ENCODE data around the gene HUNK.

Gene HUNK

DNA sequence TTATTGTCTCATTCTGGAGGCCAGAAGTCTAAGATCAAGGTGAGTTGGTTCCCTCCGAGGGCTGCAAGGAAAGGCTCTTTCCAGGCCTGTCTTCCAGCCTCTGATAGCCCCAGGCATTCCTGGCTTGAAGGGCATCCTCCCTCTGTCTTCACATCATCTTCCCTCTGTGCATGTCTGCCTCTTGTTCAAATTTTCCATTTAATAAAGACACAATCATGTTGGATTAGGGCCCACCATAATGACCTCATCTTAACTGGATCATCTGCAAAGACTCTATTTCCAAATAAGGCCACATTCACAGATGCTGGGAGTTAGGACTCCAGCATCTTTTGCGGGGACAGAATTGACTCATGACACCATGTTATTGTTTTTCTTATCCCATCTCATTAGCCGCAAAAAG lies 24.5 kb downstream of the HUNK start:
- no peak overlapping the region for H3K4me3 ChIP-seq (ENCODE audit: low read depth, low read length)
- H3K9ac ChIP-seq (ENCODE audit: low read length): no peak overlapping the region
- no peaks in the 10 kb centered on the region for H3K36me3 ChIP-seq (ENCODE audit: control insufficient read depth, insufficient read depth, low read length)
- H3K27me3 ChIP-seq (ENCODE audit: control insufficient read depth, insufficient read depth, low read length): no peaks in the 10 kb centered on the region
- no peaks in the 10 kb centered on the region for H3K9me3 ChIP-seq (ENCODE audit: control insufficient read depth, insufficient read depth, low read depth, low read length)
- peaks cover 33% of the 10 kb centered on the region for H3K4me1 ChIP-seq (ENCODE audit: control insufficient read depth, insufficient read depth, low read length)
- no peak overlapping the region for H3K27ac ChIP-seq (ENCODE audit: low read depth, low read length)

DNA sequence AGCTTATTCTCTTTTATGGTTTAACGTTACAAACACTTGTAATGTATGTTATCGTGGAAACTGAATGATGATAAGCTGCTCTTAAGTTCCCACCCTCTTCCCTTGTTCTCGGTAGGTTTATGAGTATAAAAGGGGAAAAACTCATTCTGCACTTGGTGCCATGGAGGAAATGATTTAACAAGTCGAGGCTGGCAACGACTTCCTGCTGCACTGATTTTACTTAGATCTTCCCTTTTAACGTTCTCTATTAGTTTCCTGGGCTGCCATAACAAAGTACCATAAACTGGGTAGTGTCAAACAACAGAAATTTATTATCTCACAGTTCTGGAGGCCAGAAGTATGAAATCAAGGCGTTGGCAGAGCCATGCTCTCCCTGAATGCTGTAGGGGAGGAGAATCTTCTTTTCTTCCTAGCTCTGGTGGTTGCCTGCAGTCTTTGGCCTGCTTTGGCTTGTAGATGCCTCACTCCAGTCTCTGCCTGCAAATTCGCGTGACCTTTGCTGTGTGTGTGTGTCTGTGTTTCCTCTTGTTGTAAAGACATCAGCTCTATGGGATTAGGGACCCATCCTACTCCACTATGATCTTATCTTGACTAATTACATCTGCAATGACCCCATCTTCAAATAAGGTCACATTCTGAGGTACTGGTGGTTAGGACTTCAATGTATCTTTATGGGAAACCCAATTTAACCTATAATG lies 26.3 kb downstream of the HUNK start:
- Histone ChIP-seq H3K4me3 (ENCODE audit: low read depth, low read length) (no peak overlapping the region), H3K4me1 (ENCODE audit: control insufficient read depth, insufficient read depth, low read length) (peaks cover 20% of the 10 kb centered on the region), H3K9ac (ENCODE audit: low read length) (no peak overlapping the region), H3K36me3 (ENCODE audit: control insufficient read depth, insufficient read depth, low read length) (no peaks in the 10 kb centered on the region), H3K9me3 (ENCODE audit: control insufficient read depth, insufficient read depth, low read depth, low read length) (no peaks in the 10 kb centered on the region), H3K27me3 (ENCODE audit: control insufficient read depth, insufficient read depth, low read length) (no peaks in the 10 kb centered on the region), H3K27ac (ENCODE audit: low read depth, low read length) (no peak overlapping the region)

DNA sequence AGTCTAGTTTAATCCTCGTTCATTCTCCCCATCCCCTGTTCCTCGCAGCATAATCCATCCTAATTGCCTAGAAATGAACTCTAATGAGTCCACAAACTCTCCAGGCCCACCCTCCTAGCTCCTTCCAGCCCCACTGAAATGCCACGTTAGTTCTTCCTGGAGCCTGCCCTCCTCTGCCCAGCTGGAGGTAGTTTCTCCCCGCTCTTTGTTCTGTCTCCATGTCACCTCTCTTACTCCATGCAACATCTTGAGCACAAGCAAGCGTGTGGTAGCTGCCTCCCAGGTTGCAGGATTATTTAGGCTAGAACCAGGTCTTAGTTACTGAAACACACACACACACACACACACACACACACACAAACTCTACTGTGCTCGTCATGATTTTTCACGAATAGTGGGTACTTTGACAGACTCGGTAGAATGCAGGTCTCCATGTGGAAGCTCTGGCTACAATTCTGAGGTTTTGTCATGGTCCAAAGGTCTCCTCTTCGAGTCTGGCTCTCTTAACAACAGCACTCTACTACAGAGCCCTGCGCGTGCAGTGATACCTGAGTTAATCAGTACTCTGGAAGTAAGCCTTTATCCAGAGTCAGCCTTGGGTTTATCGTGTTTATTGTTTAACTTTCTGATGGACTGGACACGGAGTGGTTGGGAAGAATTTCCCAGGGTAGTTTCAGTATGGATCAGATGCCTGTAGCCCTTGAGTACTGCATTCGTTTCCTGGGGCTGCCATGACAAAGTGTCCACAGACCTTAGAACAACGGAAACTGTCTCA lies 27.5 kb downstream of the HUNK start:
- H3K36me3 ChIP-seq (ENCODE audit: control insufficient read depth, insufficient read depth, low read length): no peaks in the 10 kb centered on the region
- H3K4me1 ChIP-seq (ENCODE audit: control insufficient read depth, insufficient read depth, low read length): peaks cover 9% of the 10 kb centered on the region
- H3K27ac ChIP-seq (ENCODE audit: low read depth, low read length): no peak overlapping the region

DNA sequence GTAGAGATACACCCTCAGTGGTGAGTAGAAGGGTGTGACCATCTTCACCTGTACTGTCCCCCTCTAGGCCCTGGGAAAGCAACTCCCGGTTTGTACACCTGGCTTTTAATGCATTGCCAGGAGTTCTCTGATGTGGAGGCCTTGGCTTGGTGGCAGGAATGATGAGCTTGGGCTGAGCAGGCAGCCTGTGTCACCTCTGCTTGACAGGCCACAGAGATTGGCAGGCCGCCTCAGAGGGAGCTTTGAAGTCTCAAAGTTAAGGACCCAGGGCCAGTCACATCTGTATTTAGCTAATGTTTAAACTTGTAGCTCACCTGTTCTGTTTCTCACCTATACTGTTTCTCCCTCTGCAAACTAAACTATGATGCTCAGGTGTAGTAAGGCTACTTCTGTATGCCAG lies 28.5 kb downstream of the HUNK start:
- Histone ChIP-seq H3K36me3 (ENCODE audit: control insufficient read depth, insufficient read depth, low read length) (no peaks in the 10 kb centered on the region), H3K27ac (ENCODE audit: low read depth, low read length) (no peak overlapping the region), H3K4me3 (ENCODE audit: low read depth, low read length) (no peak overlapping the region), H3K4me1 (ENCODE audit: control insufficient read depth, insufficient read depth, low read length) (peaks cover 6% of the 10 kb centered on the region; the same call in 1 of the 2 replicates), H3K9ac (ENCODE audit: low read length) (no peak overlapping the region), H3K9me3 (ENCODE audit: control insufficient read depth, insufficient read depth, low read depth, low read length) (no peaks in the 10 kb centered on the region), H3K27me3 (ENCODE audit: control insufficient read depth, insufficient read depth, low read length) (no peaks in the 10 kb centered on the region)

More for the DNA sequence above, 27.5 kb downstream of the HUNK start:
- H3K4me3 ChIP-seq (ENCODE audit: low read depth, low read length): no peak overlapping the region
- H3K9ac ChIP-seq (ENCODE audit: low read length): no peak overlapping the region
- no peaks in the 10 kb centered on the region for H3K9me3 ChIP-seq (ENCODE audit: control insufficient read depth, insufficient read depth, low read depth, low read length)
- no peaks in the 10 kb centered on the region for H3K27me3 ChIP-seq (ENCODE audit: control insufficient read depth, insufficient read depth, low read length)

DNA sequence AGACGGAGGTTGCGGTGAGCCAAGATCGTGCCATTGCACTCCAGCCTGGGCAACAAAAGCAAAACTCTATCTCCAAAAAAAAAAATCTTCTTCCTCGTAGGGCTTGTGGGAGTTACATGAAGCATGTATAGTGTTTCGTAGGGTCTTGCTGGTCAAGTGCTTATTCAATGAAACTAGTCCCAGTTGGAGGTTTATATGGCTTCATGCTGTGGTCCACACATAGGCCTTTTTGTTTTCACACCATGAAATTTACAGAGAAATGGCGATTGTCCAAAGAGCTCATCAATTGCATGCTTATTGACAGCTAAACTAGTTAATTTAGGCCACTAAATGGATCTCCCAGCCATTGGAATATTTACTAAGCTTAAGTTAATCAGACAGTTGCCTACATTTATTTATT lies 29.6 kb downstream of the HUNK start:
- no peak overlapping the region for H3K9ac ChIP-seq (ENCODE audit: low read length)
- H3K9me3 ChIP-seq (ENCODE audit: control insufficient read depth, insufficient read depth, low read depth, low read length): no peaks in the 10 kb centered on the region
- no peaks in the 10 kb centered on the region for H3K36me3 ChIP-seq (ENCODE audit: control insufficient read depth, insufficient read depth, low read length)
- peaks cover 6% of the 10 kb centered on the region; the same call in 1 of the 2 replicates for H3K4me1 ChIP-seq (ENCODE audit: control insufficient read depth, insufficient read depth, low read length)
- no peaks in the 10 kb centered on the region for H3K27me3 ChIP-seq (ENCODE audit: control insufficient read depth, insufficient read depth, low read length)
- H3K4me3 ChIP-seq (ENCODE audit: low read depth, low read length): no peak overlapping the region
- H3K27ac ChIP-seq (ENCODE audit: low read depth, low read length): no peak overlapping the region

DNA sequence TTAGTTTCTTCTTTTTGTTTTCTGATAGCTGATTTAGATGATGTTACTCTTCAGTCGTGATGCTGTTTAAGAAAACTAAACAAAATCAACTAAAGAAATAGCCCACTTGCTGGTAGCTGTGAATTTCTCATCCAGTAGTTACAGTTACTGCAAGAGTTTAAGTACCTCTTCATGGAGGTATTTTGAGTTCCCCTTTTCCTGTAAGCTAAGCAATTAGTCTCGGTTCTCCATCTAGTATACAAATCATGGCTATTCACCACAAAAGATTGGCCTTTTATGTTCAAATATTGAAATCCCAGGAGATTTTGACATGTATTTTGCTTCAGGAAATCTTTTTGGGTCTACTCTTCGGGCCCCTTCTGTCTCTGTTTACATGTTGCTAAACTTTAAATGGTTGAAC lies 31.1 kb downstream of the HUNK start:
- Histone ChIP-seq H3K27ac (ENCODE audit: low read depth, low read length) (no peak overlapping the region), H3K36me3 (ENCODE audit: control insufficient read depth, insufficient read depth, low read length) (no peaks in the 10 kb centered on the region), H3K9me3 (ENCODE audit: control insufficient read depth, insufficient read depth, low read depth, low read length) (no peaks in the 10 kb centered on the region), H3K9ac (ENCODE audit: low read length) (no peak overlapping the region), H3K4me1 (ENCODE audit: control insufficient read depth, insufficient read depth, low read length) (peaks cover 18% of the 10 kb centered on the region), H3K27me3 (ENCODE audit: control insufficient read depth, insufficient read depth, low read length) (no peaks in the 10 kb centered on the region), H3K4me3 (ENCODE audit: low read depth, low read length) (no peak overlapping the region)

DNA sequence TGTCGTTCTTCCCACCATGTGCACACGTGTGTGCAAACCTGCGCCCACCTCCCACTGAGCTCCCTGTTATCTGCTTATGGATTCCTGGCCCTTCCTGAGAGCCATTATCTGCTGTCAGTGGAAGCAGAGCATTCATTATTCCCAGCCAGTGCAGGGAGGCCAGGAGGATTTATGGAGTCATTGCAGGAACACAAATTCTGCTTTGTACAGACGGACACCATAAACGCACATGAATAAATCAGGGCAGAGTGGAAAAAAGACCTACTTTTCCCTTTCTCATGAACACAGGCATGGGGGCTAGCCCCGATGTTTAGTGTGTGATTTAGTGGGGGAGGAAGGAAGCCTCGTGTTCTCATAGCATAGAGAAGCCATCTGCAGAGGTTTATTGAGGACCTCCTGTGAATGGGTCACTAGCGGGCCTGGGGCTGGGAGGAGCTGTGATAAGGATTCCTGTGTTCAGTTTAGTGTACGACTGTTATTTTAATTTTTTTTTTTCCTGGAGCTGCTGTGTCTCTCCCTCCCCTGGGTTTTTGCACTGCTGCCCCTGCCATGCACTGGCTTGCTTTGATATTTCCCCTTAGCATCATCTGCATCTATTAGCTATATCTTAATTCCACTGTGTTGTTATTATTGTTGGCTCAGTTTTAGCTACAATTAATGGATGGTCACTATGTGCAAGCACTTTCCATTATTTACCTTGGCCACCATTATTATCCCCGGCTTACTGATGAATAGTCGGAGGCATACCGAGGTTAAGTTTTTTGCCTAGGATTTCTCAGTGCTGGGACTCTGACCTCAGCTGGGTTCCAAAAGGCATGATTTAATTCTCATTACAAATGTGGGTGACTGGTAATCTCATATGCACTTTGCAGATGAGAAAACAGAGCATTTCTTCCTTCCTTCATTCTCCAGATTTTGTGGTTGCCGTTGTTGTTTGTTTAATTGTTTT lies 33.0 kb downstream of the HUNK start:
- no peak overlapping the region for H3K9ac ChIP-seq (ENCODE audit: low read length)
- no peak overlapping the region for H3K27ac ChIP-seq (ENCODE audit: low read depth, low read length)
- H3K36me3 ChIP-seq (ENCODE audit: control insufficient read depth, insufficient read depth, low read length): no peaks in the 10 kb centered on the region
- no peak overlapping the region for H3K4me3 ChIP-seq (ENCODE audit: low read depth, low read length)
- H3K9me3 ChIP-seq (ENCODE audit: control insufficient read depth, insufficient read depth, low read depth, low read length): no peaks in the 10 kb centered on the region
- H3K27me3 ChIP-seq (ENCODE audit: control insufficient read depth, insufficient read depth, low read length): no peaks in the 10 kb centered on the region
- peaks cover 35% of the 10 kb centered on the region for H3K4me1 ChIP-seq (ENCODE audit: control insufficient read depth, insufficient read depth, low read length)

DNA sequence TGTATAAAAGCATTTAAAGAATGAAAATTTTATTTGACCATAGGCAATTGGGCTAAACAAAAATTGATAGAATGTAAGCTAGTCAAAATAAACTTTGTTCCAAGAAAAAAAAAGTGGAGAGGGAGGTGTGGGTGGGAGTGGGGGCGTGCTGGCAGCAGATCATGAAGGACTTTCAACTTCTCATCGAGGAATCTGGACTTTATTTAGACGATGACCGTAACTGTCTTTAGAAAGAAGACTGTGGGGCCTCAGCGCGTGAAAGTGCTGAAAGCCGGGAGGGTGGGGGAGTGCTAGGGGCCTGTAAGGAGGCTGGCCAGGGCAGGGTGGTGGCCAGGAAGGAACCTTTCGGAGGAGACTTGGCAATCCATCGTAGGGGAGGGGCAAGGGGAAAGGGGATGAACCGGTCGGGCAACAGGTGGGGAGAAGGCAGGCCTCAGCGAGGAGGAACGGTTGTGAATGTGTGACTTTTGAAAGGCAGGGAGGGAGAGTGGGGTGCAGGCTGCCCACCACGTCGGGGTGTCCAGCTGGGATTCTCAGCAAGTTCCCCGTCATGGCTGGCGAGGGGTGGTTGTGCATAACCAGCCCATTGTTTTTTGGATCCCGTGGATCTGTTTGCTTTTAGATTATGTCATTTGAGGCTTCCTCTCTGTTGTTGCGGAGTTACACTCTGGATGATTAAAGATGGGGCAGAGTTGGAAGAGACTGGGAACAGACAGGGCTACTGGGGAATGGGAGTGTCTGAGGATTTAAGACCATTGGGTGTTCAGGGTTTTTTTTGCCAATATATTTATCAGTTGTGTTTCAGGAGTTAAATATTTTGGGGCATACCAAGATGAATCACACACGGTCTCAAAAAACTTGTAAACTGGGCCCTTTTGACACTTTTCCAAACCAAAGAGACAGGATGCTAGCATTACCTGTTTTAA lies 35.5 kb downstream of the HUNK start:
- Histone ChIP-seq H3K4me1 (ENCODE audit: control insufficient read depth, insufficient read depth, low read length) (peaks cover 61% of the 10 kb centered on the region), H3K9ac (ENCODE audit: low read length) (peak overlapping the region; percentile 14)

DNA sequence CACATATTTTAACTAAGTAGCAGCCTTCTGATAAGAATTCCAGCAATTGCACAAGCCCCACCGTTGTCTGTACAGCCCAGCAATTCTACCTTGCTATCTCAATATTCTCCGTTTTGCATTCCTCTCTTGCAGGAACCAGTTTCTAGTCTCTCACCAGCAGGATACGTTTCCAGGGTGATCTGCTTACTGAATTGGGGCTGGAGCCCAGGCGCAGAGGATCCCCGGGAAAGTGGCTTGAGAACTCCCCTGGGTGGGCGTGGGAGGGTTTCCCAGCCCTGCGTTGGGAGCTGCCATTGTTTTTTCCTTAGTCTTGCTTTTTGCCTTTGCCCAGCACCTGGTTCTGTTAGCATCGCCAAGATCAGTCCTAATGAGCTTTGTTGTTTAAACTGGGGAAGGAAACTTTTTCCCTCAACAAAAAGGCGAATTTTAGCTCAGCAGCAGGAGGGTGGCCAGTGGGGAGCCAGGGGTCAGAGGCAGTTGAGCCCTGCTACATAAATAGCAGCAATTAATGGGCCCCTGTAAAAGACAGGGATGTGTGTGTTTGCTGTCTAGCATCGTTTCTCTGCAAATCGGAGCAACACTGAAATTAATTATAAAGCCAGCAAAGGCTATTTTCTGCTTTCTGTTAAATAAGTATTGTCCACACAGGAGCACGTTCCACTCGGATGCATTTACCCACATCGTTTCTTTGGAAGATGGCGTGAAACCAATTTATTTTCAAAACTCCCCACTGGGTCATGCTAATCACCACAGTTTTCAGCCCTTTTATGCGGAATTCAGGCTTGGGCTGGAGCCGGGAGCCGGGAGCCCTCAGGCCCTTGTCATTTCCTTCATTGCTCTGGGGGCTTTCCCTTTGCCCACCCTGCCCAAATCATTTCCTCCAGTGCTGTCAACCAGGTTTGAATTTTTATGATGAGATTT lies 36.6 kb downstream of the HUNK start:
- no peaks in the 10 kb centered on the region for H3K9me3 ChIP-seq (ENCODE audit: control insufficient read depth, insufficient read depth, low read depth, low read length)
- no peaks in the 10 kb centered on the region for H3K27me3 ChIP-seq (ENCODE audit: control insufficient read depth, insufficient read depth, low read length)
- no peak overlapping the region for H3K27ac ChIP-seq (ENCODE audit: low read depth, low read length)
- no peaks in the 10 kb centered on the region for H3K36me3 ChIP-seq (ENCODE audit: control insufficient read depth, insufficient read depth, low read length)
- peak overlapping the region; percentile 8 for H3K9ac ChIP-seq (ENCODE audit: low read length)
- peaks cover 66% of the 10 kb centered on the region for H3K4me1 ChIP-seq (ENCODE audit: control insufficient read depth, insufficient read depth, low read length)
- peak overlapping the region; percentile 3 for H3K4me3 ChIP-seq (ENCODE audit: low read depth, low read length)

More for the DNA sequence above, 35.5 kb downstream of the HUNK start:
- no peaks in the 10 kb centered on the region for H3K27me3 ChIP-seq (ENCODE audit: control insufficient read depth, insufficient read depth, low read length)
- no peak overlapping the region for H3K27ac ChIP-seq (ENCODE audit: low read depth, low read length)
- no peak overlapping the region for H3K4me3 ChIP-seq (ENCODE audit: low read depth, low read length)
- H3K9me3 ChIP-seq (ENCODE audit: control insufficient read depth, insufficient read depth, low read depth, low read length): no peaks in the 10 kb centered on the region
- H3K36me3 ChIP-seq (ENCODE audit: control insufficient read depth, insufficient read depth, low read length): no peaks in the 10 kb centered on the region

Data from HUES6 (cell line).